Measurements from ENCODE around the gene EXD3. TPM values are rescaled to one million over a fixed set of nuclear protein-coding genes. Genes with fewer than 3 reads are reported as not detected.

Gene EXD3
- total and polyA plus RNA-seq, 4 donors = 9.4 to 43.5 (median 27.6) TPM

- peaks cover 50% of the 10 kb centered on the region for H3K4me1 ChIP-seq (ENCODE audit: control insufficient read depth, insufficient read depth, low read length)
- peak in 1 of 6 donors; percentile 23 for DNase-seq (ENCODE audit: low read depth in 4 of 6, low spot score in 6 of 6)
- H3K27me3 ChIP-seq (ENCODE audit: control insufficient read depth, insufficient read depth, low read length) = peaks cover 5% of the 10 kb centered on the region
- WGBS (ENCODE audit: insufficient coverage) = 71% methylated on average over 21 of the region's 21 CpGs
- peaks cover 47% of the 10 kb centered on the region for H3K36me3 ChIP-seq (ENCODE audit: control insufficient read depth, insufficient read depth, low read length)
- H3K4me3 ChIP-seq (ENCODE audit: low read depth, low read length) = no peak overlapping the region
- no peaks in the 10 kb centered on the region for H3K9me3 ChIP-seq (ENCODE audit: control insufficient read depth, insufficient read depth, low read length)
- no peak overlapping the region for H3K27ac ChIP-seq (ENCODE audit: low read depth, low read length)
Observed at GRCh38 chr9:137446851-137447471, 24.0 kb upstream of the EXD3 start.

GRCh38 chr9:137445930-137446431, 23.0 kb upstream of the EXD3 start:
- peak in 1 of 6 donors; percentile 8 for DNase-seq (ENCODE audit: low read depth in 4 of 6, low spot score in 6 of 6)
- Histone ChIP-seq H3K4me3 (ENCODE audit: low read depth, low read length) (no peak overlapping the region), H3K27ac (ENCODE audit: low read depth, low read length) (no peak overlapping the region), H3K36me3 (ENCODE audit: control insufficient read depth, insufficient read depth, low read length) (peaks cover 41% of the 10 kb centered on the region), H3K4me1 (ENCODE audit: control insufficient read depth, insufficient read depth, low read length) (peaks cover 53% of the 10 kb centered on the region), H3K9me3 (ENCODE audit: control insufficient read depth, insufficient read depth, low read length) (no peaks in the 10 kb centered on the region), H3K27me3 (ENCODE audit: control insufficient read depth, insufficient read depth, low read length) (peaks cover 6% of the 10 kb centered on the region)
- 61% methylated on average over 14 of the region's 19 CpGs for WGBS (ENCODE audit: insufficient coverage)

- WGBS (ENCODE audit: insufficient coverage) = 39% methylated on average over 9 of the region's 14 CpGs
- Histone ChIP-seq H3K27ac (ENCODE audit: low read depth, low read length) (no peak overlapping the region), H3K27me3 (ENCODE audit: control insufficient read depth, insufficient read depth, low read length) (peaks cover 6% of the 10 kb centered on the region), H3K36me3 (ENCODE audit: control insufficient read depth, insufficient read depth, low read length) (peaks cover 36% of the 10 kb centered on the region), H3K4me1 (ENCODE audit: control insufficient read depth, insufficient read depth, low read length) (peaks cover 53% of the 10 kb centered on the region), H3K9me3 (ENCODE audit: control insufficient read depth, insufficient read depth, low read length) (no peaks in the 10 kb centered on the region), H3K4me3 (ENCODE audit: low read depth, low read length) (no peak overlapping the region)
- peak in 4 of 6 donors; percentile 54 to 86 (median 71) for DNase-seq (ENCODE audit: low read depth in 4 of 6, low spot score in 6 of 6)
Observed at GRCh38 chr9:137445275-137445807, 22.4 kb upstream of the EXD3 start.

- Histone ChIP-seq H3K27ac (ENCODE audit: low read depth, low read length) (no peak overlapping the region), H3K27me3 (ENCODE audit: control insufficient read depth, insufficient read depth, low read length) (peaks cover 6% of the 10 kb centered on the region), H3K4me1 (ENCODE audit: control insufficient read depth, insufficient read depth, low read length) (peaks cover 46% of the 10 kb centered on the region), H3K9me3 (ENCODE audit: control insufficient read depth, insufficient read depth, low read length) (no peaks in the 10 kb centered on the region), H3K36me3 (ENCODE audit: control insufficient read depth, insufficient read depth, low read length) (peaks cover 25% of the 10 kb centered on the region), H3K4me3 (ENCODE audit: low read depth, low read length) (no peak overlapping the region)
- no peak for DNase-seq (ENCODE audit: low read depth in 4 of 6, low spot score in 6 of 6)
- WGBS (ENCODE audit: insufficient coverage) = 88% methylated on average over 13 of the region's 14 CpGs
Observed at GRCh38 chr9:137444106-137444790, 21.3 kb upstream of the EXD3 start.

- DNase-seq (ENCODE audit: low read depth in 4 of 6, low spot score in 6 of 6) = peak in 1 of 6 donors; percentile 6
- no peak overlapping the region for H3K4me3 ChIP-seq (ENCODE audit: low read depth, low read length)
- 0% methylated on average over 1 of the region's 7 CpGs for WGBS (ENCODE audit: insufficient coverage)
- H3K27me3 ChIP-seq (ENCODE audit: control insufficient read depth, insufficient read depth, low read length) = peaks cover 6% of the 10 kb centered on the region
- no peaks in the 10 kb centered on the region for H3K9me3 ChIP-seq (ENCODE audit: control insufficient read depth, insufficient read depth, low read length)
- peaks cover 23% of the 10 kb centered on the region for H3K4me1 ChIP-seq (ENCODE audit: control insufficient read depth, insufficient read depth, low read length)
- H3K36me3 ChIP-seq (ENCODE audit: control insufficient read depth, insufficient read depth, low read length) = peaks cover 2% of the 10 kb centered on the region
- H3K27ac ChIP-seq (ENCODE audit: low read depth, low read length) = no peak overlapping the region
Observed at GRCh38 chr9:137441935-137442321, 19.0 kb upstream of the EXD3 start.

GRCh38 chr9:137441289-137441934, 18.4 kb upstream of the EXD3 start, which contains the start of gene ENTPD8:
TSS of gene ENTPD8 (minus strand) at chr9:137441357. CDS start at chr9:137438285, 3,072 bp downstream.
- no peak within 1 kb of the TSS for H3K27ac ChIP-seq (ENCODE audit: low read depth, low read length)
- H3K9me3 ChIP-seq (ENCODE audit: control insufficient read depth, insufficient read depth, low read length) = no peaks in the 10 kb centered on the region
- no peak within 1 kb of the TSS for H3K4me3 ChIP-seq (ENCODE audit: low read depth, low read length)
- H3K27me3 ChIP-seq (ENCODE audit: control insufficient read depth, insufficient read depth, low read length) = peaks cover 6% of the 10 kb centered on the region
- DNase-seq (ENCODE audit: low read depth in 4 of 6, low spot score in 6 of 6) = peak in 2 of 6 donors; percentile 5 to 43
- H3K4me1 ChIP-seq (ENCODE audit: control insufficient read depth, insufficient read depth, low read length) = peaks cover 17% of the 10 kb centered on the region
- under 1% methylated on average over 47 of the region's 62 CpGs for whole genome bisulfite sequencing (ENCODE audit: insufficient coverage)
- H3K36me3 ChIP-seq (ENCODE audit: control insufficient read depth, insufficient read depth, low read length) = no peaks in the 10 kb centered on the region

- H3K4me1 ChIP-seq (ENCODE audit: control insufficient read depth, insufficient read depth, low read length) = peaks cover 3% of the 10 kb centered on the region
- H3K27me3 ChIP-seq (ENCODE audit: control insufficient read depth, insufficient read depth, low read length) = peaks cover 6% of the 10 kb centered on the region
- 80% methylated on average over 18 of the region's 18 CpGs for WGBS (ENCODE audit: insufficient coverage)
Observed at GRCh38 chr9:137439158-137439714, 16.3 kb upstream of the EXD3 start.

GRCh38 chr9:137438591-137439157, 15.7 kb upstream of the EXD3 start:
- no peak for DNase-seq (ENCODE audit: low read depth in 4 of 6, low spot score in 6 of 6)
- no peaks in the 10 kb centered on the region for H3K9me3 ChIP-seq (ENCODE audit: control insufficient read depth, insufficient read depth, low read length)
- H3K4me3 ChIP-seq (ENCODE audit: low read depth, low read length) = no peak overlapping the region
- peaks cover 17% of the 10 kb centered on the region for H3K36me3 ChIP-seq (ENCODE audit: control insufficient read depth, insufficient read depth, low read length)
- H3K27me3 ChIP-seq (ENCODE audit: control insufficient read depth, insufficient read depth, low read length) = peaks cover 6% of the 10 kb centered on the region
- H3K4me1 ChIP-seq (ENCODE audit: control insufficient read depth, insufficient read depth, low read length) = peaks cover 3% of the 10 kb centered on the region
- H3K27ac ChIP-seq (ENCODE audit: low read depth, low read length) = no peak overlapping the region
- WGBS (ENCODE audit: insufficient coverage) = 84% methylated on average over 18 of the region's 22 CpGs

More at GRCh38 chr9:137439158-137439714, 16.3 kb upstream of the EXD3 start:
- Histone ChIP-seq H3K36me3 (ENCODE audit: control insufficient read depth, insufficient read depth, low read length) (peaks cover 11% of the 10 kb centered on the region), H3K4me3 (ENCODE audit: low read depth, low read length) (no peak overlapping the region), H3K9me3 (ENCODE audit: control insufficient read depth, insufficient read depth, low read length) (no peaks in the 10 kb centered on the region), H3K27ac (ENCODE audit: low read depth, low read length) (no peak overlapping the region)
- DNase-seq (ENCODE audit: low read depth in 4 of 6, low spot score in 6 of 6) = no peak
